GM23248 (cell line): ENCODE data around the gene C1orf174.

Experiments used
- EZH2 ChIP-seq: fragments of 200-600 bp; sonication (generic); IDR thresholded peaks from 2 replicates; pipeline ENCODE4 v1.6.1; 2018; ENCODE audit warnings: antibody characterized with exemption, mild to moderate bottlenecking; ENCODE audit not compliant: insufficient read depth, poor library complexity, severe bottlenecking
- EZH2phosphoT487 ChIP-seq: fragments of 200-600 bp; sonication (generic); IDR thresholded peaks from 2 replicates; pipeline ENCODE4 v1.6.1; 2018; ENCODE audit warnings: antibody characterized with exemption, moderate library complexity, mild to moderate bottlenecking, low read depth; ENCODE audit not compliant: insufficient read depth

GRCh38 chr1:3895279-3895950 lies 4.7 kb downstream of the C1orf174 start:
- TF ChIP-seq EZH2 (no peak), EZH2phosphoT487 (no peak)
